Measurements from ENCODE around the gene CAD.

- TF ChIP-seq, protein P1, sequence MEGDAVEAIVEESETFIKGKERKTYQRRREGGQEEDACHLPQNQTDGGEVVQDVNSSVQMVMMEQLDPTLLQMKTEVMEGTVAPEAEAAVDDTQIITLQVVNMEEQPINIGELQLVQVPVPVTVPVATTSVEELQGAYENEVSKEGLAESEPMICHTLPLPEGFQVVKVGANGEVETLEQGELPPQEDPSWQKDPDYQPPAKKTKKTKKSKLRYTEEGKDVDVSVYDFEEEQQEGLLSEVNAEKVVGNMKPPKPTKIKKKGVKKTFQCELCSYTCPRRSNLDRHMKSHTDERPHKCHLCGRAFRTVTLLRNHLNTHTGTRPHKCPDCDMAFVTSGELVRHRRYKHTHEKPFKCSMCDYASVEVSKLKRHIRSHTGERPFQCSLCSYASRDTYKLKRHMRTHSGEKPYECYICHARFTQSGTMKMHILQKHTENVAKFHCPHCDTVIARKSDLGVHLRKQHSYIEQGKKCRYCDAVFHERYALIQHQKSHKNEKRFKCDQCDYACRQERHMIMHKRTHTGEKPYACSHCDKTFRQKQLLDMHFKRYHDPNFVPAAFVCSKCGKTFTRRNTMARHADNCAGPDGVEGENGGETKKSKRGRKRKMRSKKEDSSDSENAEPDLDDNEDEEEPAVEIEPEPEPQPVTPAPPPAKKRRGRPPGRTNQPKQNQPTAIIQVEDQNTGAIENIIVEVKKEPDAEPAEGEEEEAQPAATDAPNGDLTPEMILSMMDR (IDR thresholded peaks at IDR 0.05) = no peak
- TF ChIP-seq EP300 (IDR thresholded peaks at IDR 0.05) (no peak), POLR2A (IDR thresholded peaks at IDR 0.05) (no peak)
These were observed 64.3 kb downstream of the CAD start for GRCh38 chr2:27281442-27281841.

All from ovary (tissue), 3 donors.